ENCODE results near the gene KIAA0513.

KIAA0513 gene

DNA sequence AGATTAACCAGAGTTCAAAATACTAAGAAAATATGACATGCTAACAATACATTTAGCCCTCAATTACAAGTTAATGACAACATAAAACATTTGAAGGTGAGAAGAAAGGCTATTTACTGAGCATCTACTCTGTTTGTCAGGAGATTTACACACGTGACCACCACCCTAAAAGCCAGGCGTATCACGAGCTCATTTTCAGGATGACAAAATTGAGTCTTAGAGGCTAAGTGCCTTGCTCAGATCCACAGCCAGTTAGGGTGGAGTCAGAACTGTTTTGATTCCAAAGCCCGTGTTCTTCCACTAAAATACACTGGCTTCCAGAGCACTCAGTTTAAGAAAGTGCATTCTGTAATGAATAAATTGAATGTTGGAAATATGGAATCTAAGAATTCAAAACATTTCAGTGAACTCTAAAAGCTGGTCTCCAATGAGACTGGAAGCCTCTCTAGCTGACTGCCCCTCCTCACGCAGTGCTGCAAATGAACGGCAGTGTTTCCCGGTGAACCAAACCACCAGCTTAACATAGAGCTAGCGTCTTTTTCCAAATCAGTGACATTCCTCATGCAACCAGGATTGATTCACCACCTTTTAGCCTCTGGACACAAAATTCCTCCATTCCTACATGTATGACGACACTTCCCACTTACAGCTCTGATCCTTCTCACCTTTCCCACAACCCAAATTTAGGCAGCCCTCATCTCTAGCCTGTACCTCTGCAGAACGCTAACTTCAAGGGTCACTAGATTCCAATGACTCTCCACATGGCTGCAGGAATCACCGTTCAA, 22.1 kb upstream of the KIAA0513 start:
- no peak for DNase-seq

DNA sequence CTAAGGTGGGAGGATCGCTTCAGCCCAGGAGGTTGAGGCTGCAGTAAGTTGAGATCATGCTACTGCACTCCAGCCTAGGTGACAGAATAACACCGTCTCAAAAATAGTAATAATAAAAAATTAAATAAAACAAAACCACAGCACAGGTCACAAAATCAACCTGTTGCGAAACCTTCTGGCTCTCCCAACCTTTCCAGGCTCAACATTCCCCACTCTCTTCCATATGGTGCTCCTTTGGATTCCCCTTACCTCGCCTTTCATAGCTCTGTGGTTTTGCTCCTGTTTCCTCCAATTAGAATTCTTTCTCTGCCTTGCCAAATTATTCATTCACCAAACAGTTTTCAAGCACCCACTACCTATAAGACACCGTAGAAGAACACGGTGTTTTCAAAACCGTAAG, 21.0 kb upstream of the KIAA0513 start:
- DNase-seq = no peak

DNA sequence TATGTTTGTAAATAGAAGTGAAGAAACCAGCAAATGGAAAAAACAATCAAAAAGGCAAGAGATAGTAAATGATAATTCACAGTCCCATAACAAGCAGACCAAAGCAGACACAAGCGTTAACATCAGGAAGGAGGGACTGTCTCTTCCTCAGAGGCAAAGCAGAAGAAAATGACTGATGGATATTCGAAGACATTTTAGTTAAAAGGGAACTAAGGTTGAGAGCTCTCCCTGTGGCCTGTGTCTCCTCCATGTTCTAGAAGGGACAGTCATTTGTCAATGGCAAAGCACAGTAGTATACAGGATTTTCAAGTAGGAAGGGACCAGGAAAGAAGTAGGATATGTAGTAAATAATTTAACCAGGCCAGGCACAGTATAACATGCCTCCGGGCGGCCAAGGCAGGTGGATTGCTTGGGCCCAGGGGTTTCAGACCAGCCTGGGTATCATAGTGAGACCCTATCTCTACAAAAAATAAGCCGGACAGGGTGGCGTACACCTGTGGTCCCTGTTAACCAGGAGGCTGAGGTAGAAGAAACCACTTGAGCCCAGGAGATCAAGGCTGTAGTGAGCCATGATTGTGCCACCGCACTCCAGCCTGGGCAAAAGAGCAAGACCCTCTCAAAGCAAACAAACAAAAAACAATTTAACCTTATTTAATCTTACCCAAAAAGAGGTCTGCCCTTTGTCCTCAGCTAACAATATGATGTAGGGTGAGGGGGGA, 19.9 kb upstream of the KIAA0513 start:
- DNase-seq = no peak

DNA sequence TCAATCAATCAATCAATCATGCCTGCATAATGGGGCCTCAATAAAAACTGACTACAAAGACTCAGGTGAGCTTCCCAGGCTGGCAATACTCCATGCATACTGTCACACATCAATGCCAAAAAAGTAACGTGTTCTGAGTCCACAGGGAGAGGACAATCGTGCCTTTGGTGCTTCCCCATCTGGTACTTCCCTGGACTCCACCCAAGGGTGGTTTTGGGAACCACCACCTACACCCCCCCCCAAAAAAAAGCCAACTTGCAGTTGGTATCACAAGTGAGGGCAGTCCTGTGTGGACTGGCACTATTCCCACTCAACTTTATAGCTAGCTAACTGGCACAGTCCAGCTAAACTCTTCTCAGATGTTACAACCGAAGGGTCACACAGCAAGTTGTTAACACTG, 19.3 kb upstream of the KIAA0513 start:
- no peak for DNase-seq

DNA sequence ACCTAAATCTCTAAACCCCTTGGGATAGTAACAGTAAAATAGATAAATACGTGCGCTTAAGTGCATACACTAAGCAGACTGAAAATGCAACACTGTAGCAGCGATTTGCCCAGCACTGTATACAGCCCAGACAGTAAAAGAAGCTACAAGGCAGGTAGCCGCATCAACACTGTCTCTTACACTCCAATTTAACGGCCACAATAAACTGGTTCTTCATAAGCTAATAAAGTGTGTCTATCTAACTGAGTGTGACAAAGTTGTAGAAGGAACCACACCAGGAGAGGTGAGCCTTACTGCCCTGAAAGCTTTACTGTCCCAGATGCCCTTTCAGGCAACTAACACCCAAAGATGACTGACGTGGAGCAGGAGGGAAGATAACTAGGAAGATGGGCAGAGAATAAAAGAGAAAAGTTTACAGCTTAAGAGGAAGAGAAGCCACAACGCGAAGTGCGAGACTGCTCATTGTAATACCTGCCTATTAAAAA, 17.1 kb upstream of the KIAA0513 start:
- DNase-seq = no peak

DNA sequence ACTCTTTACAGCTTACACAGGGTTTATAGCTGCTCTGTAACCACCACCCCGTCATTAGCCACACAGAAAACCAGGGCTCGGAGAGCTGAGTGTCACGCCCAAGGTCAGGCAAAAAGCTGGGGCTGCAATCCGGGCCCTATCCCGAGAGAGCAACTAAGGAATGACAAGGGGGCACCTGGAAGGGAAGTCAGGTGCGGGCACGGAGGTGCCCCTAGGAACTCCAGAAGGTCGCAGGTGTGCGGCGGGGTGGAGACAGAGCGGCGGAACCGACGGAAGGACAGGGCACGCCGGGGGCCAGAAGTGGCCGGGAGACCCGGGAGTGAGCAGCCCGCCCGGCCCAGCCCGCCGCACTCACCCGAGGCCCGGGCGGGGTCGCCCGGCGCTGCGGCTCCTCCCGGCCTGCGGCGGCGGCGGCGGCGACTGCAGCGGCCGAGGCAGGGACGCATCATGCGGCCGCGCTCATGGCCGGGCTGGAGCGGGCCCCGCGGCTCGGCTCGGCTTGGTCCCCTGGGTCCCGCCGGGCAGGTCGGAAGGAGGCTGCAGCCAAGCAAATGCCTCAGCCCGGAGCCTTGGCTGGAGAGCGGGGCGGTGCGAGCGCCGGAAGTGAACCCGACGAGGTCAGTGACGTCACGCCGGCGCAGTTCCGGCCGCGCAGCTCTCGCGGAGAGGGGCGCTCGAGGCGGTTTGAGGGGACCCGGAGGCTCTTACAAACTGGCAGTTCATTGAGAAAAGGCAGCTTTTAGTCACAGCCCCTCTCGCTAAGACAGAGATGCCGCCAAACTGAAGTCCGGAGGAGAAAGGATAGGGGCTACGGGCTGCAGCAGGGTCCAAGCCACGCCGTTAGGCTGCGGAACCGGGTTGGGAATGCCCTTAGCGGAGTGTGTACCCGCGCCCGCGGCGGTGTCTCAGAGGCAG, 16.4 kb upstream of the KIAA0513 start, which contains the start of gene ZDHHC7:
Gene ZDHHC7, minus strand, starts transcription at position 605 of the 915 bp plus-strand sequence. CDS start 20,917 bp downstream, outside the sequence.
- DNase-seq = peak; percentile 81

DNA sequence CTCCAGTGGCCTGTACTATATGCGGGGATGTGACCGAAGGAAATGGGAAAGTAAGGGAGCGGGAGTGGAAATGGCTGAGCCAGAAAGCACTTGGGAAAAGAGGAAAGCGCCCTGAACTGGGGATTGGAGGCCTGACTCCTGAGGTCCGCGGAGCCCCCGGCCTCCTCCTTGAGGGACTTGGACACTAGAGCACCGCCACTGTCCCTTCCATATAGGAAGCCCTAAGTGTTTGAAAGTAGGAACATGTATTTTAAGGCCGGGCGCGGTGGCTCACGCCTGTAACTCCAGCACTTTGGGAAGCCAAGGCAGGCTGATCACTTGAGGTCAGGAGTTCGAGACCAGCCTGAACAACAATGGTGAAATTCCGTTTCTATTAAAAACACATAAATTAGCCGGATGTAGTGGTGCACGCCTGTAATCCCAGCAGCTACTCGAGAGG, 15.7 kb upstream of the KIAA0513 start:
- DNase-seq = no peak

DNA sequence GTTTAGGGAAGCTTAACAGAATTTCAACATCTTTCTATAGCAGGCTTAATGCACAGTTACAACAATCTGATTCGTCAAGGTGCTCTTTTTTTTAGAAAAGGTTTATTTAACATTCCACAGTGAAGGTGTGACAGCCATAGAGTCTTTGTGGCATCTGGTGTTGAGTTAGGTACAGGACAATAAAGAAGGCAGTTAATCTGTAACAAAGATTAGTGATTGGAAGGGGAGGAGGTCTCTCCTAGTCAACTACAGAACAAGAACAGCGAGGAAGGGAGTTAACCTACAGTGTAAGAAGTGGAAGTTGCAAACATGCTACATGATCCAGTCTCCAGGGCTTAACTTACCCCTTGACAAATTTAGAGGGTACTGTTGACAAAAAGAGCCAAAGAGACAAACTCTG, 13.3 kb upstream of the KIAA0513 start:
- DNase-seq = peak; percentile 25

DNA sequence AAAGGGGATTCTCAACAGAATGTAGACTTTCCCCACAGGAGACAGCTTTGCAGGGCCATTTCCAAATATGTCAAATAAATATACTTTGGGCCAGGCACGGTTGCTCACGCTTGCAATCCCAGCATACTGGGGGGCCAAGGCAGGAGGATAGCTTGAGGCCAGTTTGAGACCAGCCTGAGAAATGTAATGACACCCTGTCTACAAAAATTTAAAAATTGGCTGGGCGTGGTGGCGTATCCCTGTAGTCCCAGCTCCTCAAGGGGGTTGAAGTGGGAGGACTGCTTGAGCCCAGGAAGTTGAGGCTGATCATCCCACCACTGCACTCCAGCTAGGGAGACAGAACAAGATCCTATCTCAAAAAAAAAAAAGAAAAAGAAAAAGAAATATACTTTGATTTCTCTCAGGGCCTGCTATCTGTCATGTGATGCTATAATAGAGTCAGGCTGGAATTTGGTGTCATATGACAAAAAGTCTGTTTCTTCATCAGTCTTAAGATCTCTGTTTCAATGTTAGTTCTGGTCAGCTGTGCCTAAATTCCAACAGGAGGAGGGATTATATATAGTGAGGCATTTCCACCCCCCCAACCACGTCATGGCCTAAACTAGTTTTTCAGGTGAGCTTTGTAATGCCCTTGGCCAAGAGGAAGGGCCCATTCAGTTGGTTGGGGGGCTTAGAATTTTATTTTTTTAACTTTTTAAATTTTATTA, 12.0 kb upstream of the KIAA0513 start:
- DNase-seq = no peak

DNA sequence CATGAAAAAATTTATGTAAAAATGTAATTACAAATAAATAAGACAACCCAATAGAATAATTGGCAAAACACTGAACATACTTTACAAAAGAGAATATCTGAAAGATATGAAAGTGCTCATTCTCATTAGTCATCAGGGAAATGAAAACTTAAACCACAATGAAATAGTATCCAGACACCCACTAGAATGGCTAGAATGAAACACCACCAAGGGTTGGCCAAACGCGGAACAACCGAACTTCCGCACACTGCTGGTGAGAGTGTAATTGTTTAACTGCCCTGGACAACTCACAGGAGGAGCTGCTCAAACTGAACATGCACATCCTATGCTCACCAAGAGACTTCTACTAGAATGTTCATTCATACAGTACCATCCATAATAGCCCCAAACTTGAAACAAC, 10.4 kb upstream of the KIAA0513 start:
- DNase-seq = no peak

DNA sequence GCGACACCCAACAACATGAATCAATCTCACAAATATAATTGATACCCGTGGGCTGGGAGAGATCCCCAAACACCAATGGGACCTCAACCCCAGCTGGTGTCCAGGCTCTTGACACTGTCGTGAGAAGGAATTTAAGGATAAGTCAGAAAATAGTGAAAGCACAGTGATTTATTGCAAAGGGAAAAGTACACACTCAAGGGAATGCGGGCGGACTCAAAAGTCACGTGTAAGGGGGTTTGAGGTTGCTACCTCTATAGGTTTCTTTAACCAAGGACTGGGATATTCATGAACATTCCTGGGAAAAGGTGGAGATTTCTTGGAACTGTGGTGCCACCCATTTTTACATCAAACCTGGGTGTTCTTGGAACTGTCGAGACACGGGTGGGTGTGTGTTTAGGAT, 10.0 kb upstream of the KIAA0513 start:
- DNase-seq = no peak

DNA sequence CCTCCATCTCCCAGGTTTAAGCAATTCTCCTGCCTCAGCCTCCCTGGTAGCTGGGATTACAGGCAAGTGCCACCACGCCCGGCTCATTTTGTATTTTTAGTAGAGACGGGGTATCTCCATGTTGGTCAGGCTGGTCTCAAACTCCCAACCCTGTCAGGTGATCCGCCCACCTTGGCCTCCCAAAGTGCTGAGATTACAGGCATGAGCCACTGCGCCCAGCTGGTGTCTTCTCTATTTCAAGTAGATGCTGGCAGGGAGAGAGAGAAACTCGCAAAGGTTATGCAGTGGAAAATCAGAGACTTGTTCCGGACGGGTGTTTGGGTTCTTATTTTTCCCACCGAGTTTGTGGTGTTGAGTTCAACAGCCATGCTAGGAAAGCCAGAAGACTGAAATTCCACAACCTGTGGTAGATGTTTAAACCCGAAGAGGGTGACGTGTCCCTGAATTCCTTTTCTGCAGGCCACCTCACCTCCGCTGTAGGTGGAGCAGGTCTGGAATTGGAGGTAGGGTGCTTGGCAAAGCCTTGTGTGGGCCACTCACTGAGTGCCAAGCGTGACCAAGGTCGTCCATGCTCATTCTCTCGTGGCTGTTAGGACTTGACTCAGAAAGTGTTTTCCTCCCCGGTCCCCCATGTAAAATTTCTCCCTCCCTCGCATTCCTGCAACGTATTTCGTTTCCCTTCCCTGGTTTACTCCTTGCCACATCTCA, 8.9 kb upstream of the KIAA0513 start:
- no peak for DNase-seq

DNA sequence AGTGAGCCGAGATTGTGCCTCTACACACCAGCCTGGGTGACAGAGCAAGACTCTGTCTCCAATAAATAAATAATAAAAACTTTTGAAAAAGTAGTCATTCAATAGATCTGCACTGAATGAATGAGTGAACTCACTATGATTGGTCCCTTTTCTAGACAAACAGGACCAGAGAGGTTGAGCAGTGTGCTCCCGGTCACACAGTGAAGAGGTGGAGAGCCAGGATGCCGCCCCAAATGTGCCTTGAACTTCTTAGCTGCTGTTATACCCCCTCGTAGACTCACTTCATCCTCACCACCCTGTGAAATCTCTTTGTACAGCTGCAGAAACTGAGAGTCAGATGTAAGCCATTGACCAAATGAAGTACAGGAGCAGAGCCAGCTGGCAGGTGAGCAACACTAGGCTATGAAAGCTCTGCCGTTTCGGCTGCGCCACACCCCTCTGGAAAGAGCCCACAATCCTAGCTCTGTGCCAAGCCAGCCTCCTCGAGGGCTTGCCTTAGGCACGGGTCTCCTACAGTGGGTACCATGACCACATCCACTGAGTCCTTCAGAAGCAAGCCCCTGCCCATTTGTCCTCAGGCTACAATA, 7.8 kb upstream of the KIAA0513 start:
- DNase-seq = no peak

DNA sequence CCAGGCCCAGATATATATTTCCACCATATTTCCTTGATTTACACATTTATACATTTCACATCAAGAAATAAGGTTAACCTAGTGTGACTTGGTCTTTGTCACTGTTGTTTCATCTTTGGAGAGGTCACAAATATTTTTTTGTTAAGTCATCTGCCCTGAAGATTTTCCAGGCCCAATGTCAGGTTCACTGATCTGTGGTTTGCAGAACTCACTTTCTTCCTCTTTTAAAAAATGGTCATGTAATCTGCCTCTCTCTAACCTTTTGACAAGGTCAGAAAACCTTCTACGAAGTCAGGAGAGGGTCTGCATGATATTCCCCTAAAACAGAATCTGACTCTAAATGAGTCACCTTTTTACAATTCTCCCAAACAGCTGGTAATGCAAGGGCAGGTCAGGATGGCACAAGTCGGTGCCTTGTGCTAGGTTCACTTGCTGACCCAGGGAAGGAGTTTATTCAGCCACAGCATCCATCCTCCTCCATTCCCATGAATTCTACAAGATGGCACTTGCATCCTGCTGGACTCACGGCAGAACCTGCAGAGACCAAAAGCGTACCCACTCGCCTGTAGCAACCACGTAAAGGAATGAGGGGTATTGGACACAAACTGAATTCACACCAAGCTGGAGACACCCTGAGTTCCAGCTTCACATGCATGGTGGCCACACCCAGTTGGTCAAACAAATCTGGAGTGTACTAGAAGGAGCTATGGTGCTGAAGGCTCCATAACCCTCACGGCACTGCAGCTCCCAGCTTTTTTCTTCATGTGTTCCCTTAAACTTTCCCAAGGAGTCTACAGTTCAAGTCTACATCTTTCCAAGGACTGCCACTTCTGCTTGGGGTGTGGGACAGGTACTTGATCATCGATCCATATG, 1.6 kb upstream of the KIAA0513 start:
- DNase-seq = no peak

DNA sequence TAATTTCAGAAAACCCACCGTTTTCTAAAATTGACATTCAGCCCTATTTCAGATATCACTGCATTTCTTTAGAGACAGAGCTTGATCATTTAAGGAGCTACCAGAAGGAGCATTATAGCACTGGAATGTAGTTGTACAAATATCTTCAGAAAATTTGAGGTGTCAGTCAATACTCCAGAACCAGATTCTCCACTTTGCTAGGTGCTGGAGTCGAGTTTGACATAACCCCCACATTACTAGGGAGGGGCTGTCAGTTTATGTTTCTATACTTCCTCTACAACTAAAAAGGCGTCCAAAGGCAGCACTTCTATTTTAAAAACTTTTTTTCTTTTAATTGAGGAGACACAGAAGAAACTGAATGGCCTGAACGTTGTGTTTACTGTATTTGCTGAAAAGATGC, 892 bp upstream of the KIAA0513 start:
- no peak for DNase-seq

DNA sequence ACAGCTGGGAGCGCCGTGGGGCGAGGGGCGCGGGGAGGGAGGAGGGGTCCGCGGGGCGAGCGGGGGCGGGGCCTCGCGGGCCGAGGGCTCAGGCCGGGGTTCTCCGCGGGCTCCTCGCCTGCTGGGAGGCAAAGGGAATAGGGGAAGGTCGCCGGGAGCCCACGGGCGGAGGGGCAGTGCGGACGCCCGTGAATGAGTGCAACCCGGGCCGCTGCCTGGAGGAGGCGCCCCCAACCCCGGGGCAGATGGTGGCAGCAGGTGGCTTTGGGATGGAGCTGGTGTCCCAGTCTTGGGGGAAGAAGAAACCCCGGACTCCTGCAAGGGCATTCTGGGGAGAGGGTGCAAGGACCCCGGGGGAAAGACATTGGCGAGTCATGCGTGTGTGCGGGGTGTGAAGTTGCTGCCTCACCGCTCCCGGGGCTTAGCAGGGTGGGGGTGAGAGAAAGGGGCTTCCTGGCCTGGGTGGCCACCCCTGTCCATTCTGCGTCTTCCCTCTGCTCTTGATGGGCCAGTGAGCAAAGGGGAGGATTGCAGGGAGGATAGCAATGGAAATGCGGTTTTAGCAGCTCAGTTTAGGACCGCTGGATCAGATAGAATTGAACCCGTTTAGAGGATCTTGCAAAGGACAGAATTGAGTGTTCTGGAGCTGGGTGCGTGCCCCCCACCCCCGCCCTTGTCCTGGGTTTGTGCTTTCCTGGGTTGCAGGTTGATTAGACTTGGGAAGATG, 526 bp downstream of the KIAA0513 start:
- DNase-seq = peak; percentile 53

DNA sequence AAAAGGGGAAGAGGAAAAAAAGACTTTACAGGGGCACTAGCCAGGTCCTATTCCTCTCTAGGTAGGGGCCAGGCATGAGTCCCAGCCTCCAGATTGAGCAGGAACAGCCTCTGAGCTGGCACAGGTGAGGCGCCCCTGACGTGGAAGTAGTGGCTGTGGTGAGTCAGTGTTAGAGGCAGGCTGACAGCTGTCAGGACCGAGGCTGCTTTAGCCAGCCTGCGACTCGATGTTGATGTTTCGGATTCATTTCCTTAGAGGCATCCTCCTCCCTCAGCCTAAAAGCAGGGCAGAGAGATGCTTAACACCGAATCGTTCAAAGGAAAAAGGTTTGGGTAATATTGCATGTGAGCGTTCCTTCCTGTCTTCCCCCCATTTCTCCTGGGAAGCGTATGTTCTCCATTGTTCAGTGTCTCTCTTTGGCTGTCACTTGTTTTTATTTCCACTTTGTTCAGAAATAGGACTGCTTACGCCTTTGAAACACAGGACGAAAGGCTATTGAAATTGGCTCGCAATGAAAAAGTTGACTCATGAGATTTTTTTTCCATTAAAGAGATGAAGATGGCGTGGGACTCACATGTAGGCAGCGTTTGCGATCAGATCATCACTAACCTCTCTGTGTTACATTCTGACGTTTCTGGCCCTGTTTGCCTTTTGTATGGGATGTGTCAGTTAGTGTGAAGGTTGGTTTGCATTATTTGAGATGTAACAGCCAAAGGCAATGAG, 1.3 kb downstream of the KIAA0513 start:
- peak; percentile 35 for DNase-seq

DNA sequence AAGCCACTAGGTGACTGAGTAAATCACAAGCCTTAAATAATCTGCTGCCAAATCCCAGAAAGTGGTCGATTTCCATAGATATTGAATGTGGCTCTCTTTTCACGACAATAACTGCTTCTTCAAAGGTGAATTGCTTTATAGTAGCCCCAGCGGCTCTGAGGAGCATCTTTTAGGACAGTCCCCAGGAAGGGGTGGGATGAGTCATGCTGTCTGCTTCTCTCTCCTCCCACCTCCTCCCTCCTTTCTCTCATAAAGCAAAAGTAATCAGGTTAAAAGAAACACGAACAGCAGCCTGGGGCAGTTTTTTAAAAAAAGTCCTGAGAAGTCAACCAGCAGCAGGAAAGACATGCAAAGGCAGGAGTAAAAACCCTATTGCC, 1.8 kb downstream of the KIAA0513 start:
- DNase-seq = peak; percentile 26

DNA sequence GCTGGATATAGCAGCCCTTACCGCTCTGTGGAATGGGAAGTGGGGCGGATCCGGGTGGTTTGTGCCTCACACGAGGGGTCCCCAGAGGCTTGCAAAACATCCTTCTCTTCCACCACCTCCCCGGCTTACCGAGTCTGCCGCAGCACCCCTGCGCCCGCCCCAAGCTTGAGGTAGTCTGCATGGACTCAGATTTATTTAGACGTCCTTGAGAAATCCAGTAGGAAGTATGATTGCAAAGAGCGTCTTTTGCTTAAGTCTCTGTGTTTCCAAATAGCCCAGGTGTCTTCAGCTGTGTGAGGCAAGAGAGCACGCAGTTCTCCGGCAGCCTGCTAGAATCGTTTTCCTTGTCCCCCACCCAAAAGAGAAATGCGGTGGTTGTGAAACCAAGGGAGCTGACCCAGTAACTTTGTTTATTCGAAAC, 2.4 kb downstream of the KIAA0513 start:
- DNase-seq = no peak

Measured in NCI-H82 (cell line).